WTC11 (cell line): ENCODE measurements around the gene KRT20. TPM values are rescaled to one million over a fixed set of nuclear protein-coding genes. Genes with fewer than 3 reads are reported as not detected.

ENCODE experiments used
- ATAC-seq: fragments of 200-7000 bp; cut with Tn5 transposase; 2 replicates; pipeline ENCODE4 v1.10.0; 2021; ENCODE audit warnings: mild to moderate bottlenecking, moderate library complexity
- CTCF ChIA-PET: fragments of 300-600 bp; sonication (Branson Sonifier 250); formaldehyde crosslinking; loops from one replicate; lab custom pipeline; 2021; ENCODE audit warnings: antibody characterized with exemption; lab: Charles Lee
- POLR2A ChIA-PET: fragments of 350-600 bp; sonication (Branson Sonifier 250); formaldehyde crosslinking; loops from one replicate; lab custom pipeline; 2021; ENCODE audit warnings: antibody characterized with exemption; lab: Charles Lee
- DNase-seq: peaks from one replicate; pipeline ENCODE4 v3.0.0; 2021; ENCODE audit warnings: low spot score
- H3K27ac Mint-ChIP-seq: 2 replicates; pipeline ENCODE4 v1.8.0; 2021; ENCODE audit warnings: mixed read lengths
- H3K27me3 Mint-ChIP-seq: 2 replicates; pipeline ENCODE4 v1.8.0; 2021; ENCODE audit warnings: low read depth, mild to moderate bottlenecking, moderate library complexity, mixed read lengths
- H3K36me3 Mint-ChIP-seq: 2 replicates; pipeline ENCODE4 v1.8.0; 2021; ENCODE audit warnings: mixed read lengths
- H3K4me1 Mint-ChIP-seq: 2 replicates; pipeline ENCODE4 v1.8.0; 2022; ENCODE audit warnings: mixed read lengths
- H3K4me3 Mint-ChIP-seq: 2 replicates; pipeline ENCODE4 v1.8.0; 2021; ENCODE audit warnings: mild to moderate bottlenecking, moderate library complexity, mixed read lengths
- H3K9me3 Mint-ChIP-seq: 2 replicates; pipeline ENCODE4 v1.8.0; 2021; ENCODE audit warnings: mixed read lengths
- ATF2 ChIP-seq: sonication (generic); formaldehyde crosslinking; IDR thresholded peaks from 2 replicates; pipeline ENCODE4 v1.8.1; 2022; ENCODE audit warnings: low read depth, missing genetic modification reagents, borderline replicate concordance
- E2F5 ChIP-seq: sonication (generic); formaldehyde crosslinking; IDR thresholded peaks from 2 replicates; pipeline ENCODE4 v1.8.1; 2022; ENCODE audit warnings: mild to moderate bottlenecking, moderate library complexity, missing genetic modification reagents
- ELF4 ChIP-seq: sonication (generic); formaldehyde crosslinking; IDR thresholded peaks from 2 replicates; pipeline ENCODE4 v1.8.1; 2022; ENCODE audit warnings: low read depth, mild to moderate bottlenecking, moderate library complexity, missing genetic modification reagents
- FOXJ3 ChIP-seq: sonication (generic); formaldehyde crosslinking; IDR thresholded peaks from 2 replicates; pipeline ENCODE4 v1.9.0; 2021; ENCODE audit warnings: missing genetic modification reagents, mild to moderate bottlenecking, borderline replicate concordance
- IRF1 ChIP-seq: sonication (generic); formaldehyde crosslinking; IDR thresholded peaks from 2 replicates; pipeline ENCODE4 v1.8.0; 2023; ENCODE audit warnings: missing genetic modification reagents
- KAT7 ChIP-seq: sonication (generic); formaldehyde crosslinking; IDR thresholded peaks from 2 replicates; pipeline ENCODE4 v1.8.1; 2023; ENCODE audit warnings: missing genetic modification reagents, mild to moderate bottlenecking, borderline replicate concordance
- MLX ChIP-seq: sonication (generic); formaldehyde crosslinking; IDR thresholded peaks from 2 replicates; pipeline ENCODE4 v1.8.1; 2023; ENCODE audit warnings: mild to moderate bottlenecking, missing genetic modification reagents, moderate library complexity
- MXD4 ChIP-seq: fragments of 250-450 bp; sonication (Bioruptor Pico); IDR thresholded peaks from 2 replicates; pipeline ENCODE4 v1.8.0; 2021; ENCODE audit warnings: mild to moderate bottlenecking, moderate library complexity, borderline replicate concordance
- PRDM15 ChIP-seq: sonication (generic); formaldehyde crosslinking; IDR thresholded peaks from 2 replicates; pipeline ENCODE4 v1.8.0; 2022; ENCODE audit warnings: missing genetic modification reagents
- RELA ChIP-seq: sonication (generic); formaldehyde crosslinking; IDR thresholded peaks from 2 replicates; pipeline ENCODE4 v1.8.1; 2022; ENCODE audit warnings: missing genetic modification reagents, mild to moderate bottlenecking, borderline replicate concordance
- SMAD3 ChIP-seq: sonication (generic); formaldehyde crosslinking; IDR thresholded peaks from 2 replicates; pipeline ENCODE4 v1.8.0; 2022; ENCODE audit warnings: missing genetic modification reagents, mild to moderate bottlenecking, borderline replicate concordance
- STAT6 ChIP-seq: sonication (generic); formaldehyde crosslinking; conservative IDR thresholded peaks from 2 replicates; pipeline ENCODE4 v1.8.1; 2023; ENCODE audit warnings: mild to moderate bottlenecking, low read depth, missing genetic modification reagents, moderate library complexity
- ZBTB21 ChIP-seq: sonication (generic); formaldehyde crosslinking; IDR thresholded peaks from 2 replicates; pipeline ENCODE4 v1.8.1; 2023; ENCODE audit warnings: mild to moderate bottlenecking, missing genetic modification reagents, borderline replicate concordance
- ZBTB43 ChIP-seq: sonication (generic); formaldehyde crosslinking; IDR thresholded peaks from 2 replicates; pipeline ENCODE4 v1.8.1; 2023; ENCODE audit warnings: mild to moderate bottlenecking, missing genetic modification reagents
- ZNF232 ChIP-seq: sonication (generic); formaldehyde crosslinking; IDR thresholded peaks from 2 replicates; pipeline ENCODE4 v1.8.0; 2022; ENCODE audit warnings: mild to moderate bottlenecking, missing genetic modification reagents
- ZNF263 ChIP-seq: sonication (generic); formaldehyde crosslinking; IDR thresholded peaks from 2 replicates; pipeline ENCODE4 v1.8.1; 2022; ENCODE audit warnings: low read depth, mild to moderate bottlenecking, moderate library complexity, missing genetic modification reagents
- ZNF423 ChIP-seq: fragments of 250-450 bp; sonication (Bioruptor Pico); IDR thresholded peaks from 2 replicates; pipeline ENCODE4 v2.1.2; 2022; ENCODE audit warnings: mild to moderate bottlenecking, moderate library complexity
- ZNF425 ChIP-seq: fragments of 250-450 bp; sonication (Bioruptor Pico); conservative IDR thresholded peaks from 2 replicates; pipeline ENCODE4 v1.9.0; 2021; ENCODE audit warnings: mild to moderate bottlenecking
- total RNA-seq: library from RNA; stranded (reverse); gene quantifications from 3 replicates; pipeline ENCODE4 v1.2.3, GENCODE V29; 2021

KRT20 gene
- total RNA-seq, 1 experiment from 2014 or later = 0.42 TPM

GRCh38 chr17:40848583-40849235 lies 36.3 kb downstream of the KRT20 start (continued):
- TF ChIP-seq ZNF425 (CRISPR knock-in tag) = no peak
- no peak for TF ChIP-seq RELA
- TF ChIP-seq ZNF423 (CRISPR knock-in tag) = no peak
- TF ChIP-seq KAT7 (CRISPR knock-in tag) = no peak
- TF ChIP-seq FOXJ3 (CRISPR knock-in tag) = no peak
- TF ChIP-seq ZNF232 = no peak
- no peak for TF ChIP-seq SMAD3
- no peak for TF ChIP-seq MXD4 (CRISPR knock-in tag)

GRCh38 chr17:40846515-40847144 lies 38.4 kb downstream of the KRT20 start:
- ATAC-seq (no peak), DNase-seq (no peak)
- Mint-ChIP-seq H3K27ac (no peak overlapping the region), H3K4me1 (peaks cover under 1% of the 10 kb centered on the region; the same call in 1 of the 2 replicates), H3K36me3 (no peaks in the 10 kb centered on the region), H3K4me3 (no peak overlapping the region), H3K9me3 (no peaks in the 10 kb centered on the region), H3K27me3 (peaks cover 45% of the 10 kb centered on the region)
- ChIA-PET POLR2A (no interaction called here), CTCF (interaction anchor here (1.0 to 1.5 kb wide), 2 partner anchors 702 to 802 kb away, joined by 3 read pairs; no protein-coding TSS in a partner anchor)
- TF ChIP-seq IRF1 (no peak), ZBTB43 (CRISPR knock-in tag) (no peak), ELF4 (CRISPR knock-in tag) (no peak), ZNF263 (CRISPR knock-in tag) (no peak), STAT6 (no peak), MLX (CRISPR knock-in tag) (no peak), ATF2 (CRISPR knock-in tag) (no peak), PRDM15 (CRISPR knock-in tag) (no peak), ZBTB21 (no peak), E2F5 (CRISPR knock-in tag) (no peak)
